ENCODE measurements around the gene TMEM95. TPM values are rescaled to one million over a fixed set of nuclear protein-coding genes. Genes with fewer than 3 reads are reported as not detected.

TMEM95 gene
- under 1 TPM in 1 of 2 experiments, not detected in 1; 0.16 TPM for total RNA-seq

GRCh38 chr17:7355053-7355452 is at the start of gene TMEM95:
TSS of gene TMEM95 (plus strand) at chr17:7355156. CDS start at chr17:7355205, 49 bp downstream.
- intact Hi-C loops (cut with DNase I, micrococcal nuclease), result loop anchor here in 1 of 2 experiments (2.0 kb wide), 1 partner anchor 206 kb away; the partner anchor contains the start of gene SENP3
- DNase-seq, result no peak
- CTCF ChIA-PET, result interaction anchor here (0.6 to 4.0 kb wide), 20 partner anchors 10 to 317 kb away, joined by 3 to 27 read pairs (median 5); partner anchors contain the start of genes ACAP1, NEURL4, SENP3 and SOX15
- Mint-ChIP-seq H3K9me3 (ENCODE audit: low read depth) (no peaks in the 10 kb centered on the region), H3K27ac (peak within 1 kb of the TSS; percentile 2), H3K27me3 (no peaks in the 10 kb centered on the region), H3K4me3 (no peak within 1 kb of the TSS), H3K4me1 (peaks cover 35% of the 10 kb centered on the region), H3K36me3 (ENCODE audit: low read depth) (peaks cover 16% of the 10 kb centered on the region)
- POLR2A ChIA-PET, result interaction anchor here (1.0 kb wide), 1 partner anchor 332 kb away, joined by 4 read pairs; the partner anchor contains the start of gene TP53
- ATAC-seq, result no peak

- ChIA-PET CTCF (no interaction called here), POLR2A (no interaction called here)
- Mint-ChIP-seq H3K27me3 (no peaks in the 10 kb centered on the region), H3K9me3 (ENCODE audit: low read depth) (no peaks in the 10 kb centered on the region), H3K27ac (peak within 1 kb of the TSS; percentile 100), H3K4me1 (peaks cover 36% of the 10 kb centered on the region), H3K4me3 (peak within 1 kb of the TSS; percentile 96), H3K36me3 (ENCODE audit: low read depth) (peaks cover 39% of the 10 kb centered on the region)
- peak; percentile 86 for ATAC-seq
- peak; percentile 100 for DNase-seq
- intact Hi-C loops (cut with DNase I, micrococcal nuclease), result loop anchor here (1.0 to 5.0 kb wide), 19 partner anchors 22 to 655 kb away; partner anchors contain the start of genes ELP5 (in 2 of the 2), NEURL4 (in 2 of the 2), POLR2A (in 2 of the 2) and C17orf100 (in 1 of the 2)
Observed at GRCh38 chr17:7306911-7307685, 47.9 kb upstream of the TMEM95 start, which contains the start of gene EIF5A. TSS of gene EIF5A (plus strand) at chr17:7307628. CDS start at chr17:7309636, 2,008 bp downstream.

GRCh38 chr17:7307686-7308624 is 47.0 kb upstream of the TMEM95 start:
- ChIA-PET CTCF (interaction anchor here (1.0 to 2.3 kb wide), 3 partner anchors 11 to 172 kb away, joined by 3 to 6 read pairs (median 4); partner anchors contain the start of gene ACAP1), POLR2A (interaction anchor here (0.6 to 1.9 kb wide), 2 partner anchors 22 to 379 kb away, joined by 3 to 9 read pairs; partner anchors contain the start of genes NEURL4 and TP53)
- no peak for ATAC-seq
- H3K36me3 Mint-ChIP-seq (ENCODE audit: low read depth), result peaks cover 47% of the 10 kb centered on the region
- H3K4me3 Mint-ChIP-seq, result peak overlapping the region; percentile 96
- H3K4me1 Mint-ChIP-seq, result peaks cover 44% of the 10 kb centered on the region
- H3K27me3 Mint-ChIP-seq, result no peaks in the 10 kb centered on the region
- peak; percentile 72 for DNase-seq
- peak overlapping the region; percentile 100 for H3K27ac Mint-ChIP-seq
- no peaks in the 10 kb centered on the region for H3K9me3 Mint-ChIP-seq (ENCODE audit: low read depth)
- intact Hi-C loops (cut with DNase I, micrococcal nuclease), result loop anchor here (1.0 to 5.0 kb wide), 22 partner anchors 21 to 656 kb away; partner anchors contain the start of genes ELP5 (in 2 of the 2), NEURL4 (in 2 of the 2), PHF23 (in 2 of the 2) and POLR2A (in 2 of the 2)

- intact Hi-C loops (cut with DNase I, micrococcal nuclease), result loop anchor here (1.0 to 5.0 kb wide), 7 partner anchors 57 to 657 kb away; partner anchors contain the start of genes C17orf100 (in 1 of the 2), CNTROB (in 1 of the 2), CTDNEP1 (in 1 of the 2) and ELP5 (in 1 of the 2)
- peak overlapping the region; percentile 94 for H3K4me3 Mint-ChIP-seq
- POLR2A ChIA-PET, result interaction anchor here (0.6 to 1.9 kb wide), 4 partner anchors 21 to 379 kb away, joined by 3 to 9 read pairs (median 3); partner anchors contain the start of genes NEURL4 and TP53
Observed at GRCh38 chr17:7308625-7309433, 46.1 kb upstream of the TMEM95 start.

GRCh38 chr17:7309628-7310027 is 45.3 kb upstream of the TMEM95 start:
- peak overlapping the region; percentile 94 for H3K27ac Mint-ChIP-seq
- ChIA-PET CTCF (interaction anchor here (0.9 to 2.3 kb wide), 4 partner anchors 13 to 270 kb away, joined by 3 to 7 read pairs (median 4); partner anchors contain the start of gene CD68), POLR2A (interaction anchor here (0.6 to 1.9 kb wide), 2 partner anchors 20 to 265 kb away, joined by 3 to 9 read pairs; partner anchors contain the start of gene NEURL4)
- intact Hi-C loops (cut with DNase I, micrococcal nuclease), result loop anchor here (2.0 to 5.0 kb wide), 5 partner anchors 57 to 657 kb away; partner anchors contain the start of genes C17orf100 (in 1 of the 2), CTDNEP1 (in 1 of the 2), ELP5 (in 1 of the 2) and MED31 (in 1 of the 2)
- ATAC-seq (no peak), DNase-seq (no peak)
- no peaks in the 10 kb centered on the region for H3K27me3 Mint-ChIP-seq
- peaks cover 59% of the 10 kb centered on the region for H3K4me1 Mint-ChIP-seq
- H3K36me3 Mint-ChIP-seq (ENCODE audit: low read depth), result peaks cover 51% of the 10 kb centered on the region
- no peaks in the 10 kb centered on the region for H3K9me3 Mint-ChIP-seq (ENCODE audit: low read depth)
- peak overlapping the region; percentile 94 for H3K4me3 Mint-ChIP-seq

More at GRCh38 chr17:7308625-7309433, 46.1 kb upstream of the TMEM95 start:
- Mint-ChIP-seq H3K9me3 (ENCODE audit: low read depth) (no peaks in the 10 kb centered on the region), H3K36me3 (ENCODE audit: low read depth) (peaks cover 51% of the 10 kb centered on the region), H3K4me1 (peaks cover 53% of the 10 kb centered on the region), H3K27ac (peak overlapping the region; percentile 94), H3K27me3 (no peaks in the 10 kb centered on the region)
- CTCF ChIA-PET, result interaction anchor here (1.0 to 2.3 kb wide), 4 partner anchors 12 to 172 kb away, joined by 3 to 7 read pairs (median 5); partner anchors contain the start of gene ACAP1
- peak; percentile 52 for ATAC-seq
- peak; percentile 87 for DNase-seq

- no peak for ATAC-seq
- intact Hi-C loops (cut with DNase I, micrococcal nuclease), result no loop called here
- Mint-ChIP-seq H3K27ac (peak overlapping the region; percentile 94), H3K4me1 (peaks cover 62% of the 10 kb centered on the region), H3K27me3 (no peaks in the 10 kb centered on the region), H3K36me3 (ENCODE audit: low read depth) (peaks cover 56% of the 10 kb centered on the region), H3K4me3 (peak overlapping the region; percentile 94), H3K9me3 (ENCODE audit: low read depth) (no peaks in the 10 kb centered on the region)
- ChIA-PET CTCF (interaction anchor here (0.8 kb wide), 1 partner anchor 14 kb away, joined by 3 read pairs; no protein-coding TSS in a partner anchor), POLR2A (no interaction called here)
- no peak for DNase-seq
Observed at GRCh38 chr17:7311110-7311705, 43.7 kb upstream of the TMEM95 start.

- Mint-ChIP-seq H3K27ac (peak overlapping the region; percentile 84), H3K4me1 (peaks cover 61% of the 10 kb centered on the region), H3K4me3 (peak overlapping the region; percentile 11), H3K9me3 (ENCODE audit: low read depth) (no peaks in the 10 kb centered on the region), H3K36me3 (ENCODE audit: low read depth) (peaks cover 57% of the 10 kb centered on the region), H3K27me3 (no peaks in the 10 kb centered on the region)
- ChIA-PET POLR2A (interaction anchor here (1.0 to 2.1 kb wide), 7 partner anchors 9 to 123 kb away, joined by 3 to 11 read pairs (median 3); partner anchors contain the start of genes ACAP1, NEURL4, SLC2A4 and TMEM102), CTCF (interaction anchor here (0.7 to 1.1 kb wide), 3 partner anchors 12 to 267 kb away, joined by 4 to 5 read pairs (median 4); no protein-coding TSS in a partner anchor)
- no peak for ATAC-seq
- DNase-seq, result no peak
- intact Hi-C loops (cut with DNase I, micrococcal nuclease), result no loop called here
Observed at GRCh38 chr17:7312432-7313087, 42.4 kb upstream of the TMEM95 start.

- ChIA-PET CTCF (interaction anchor here (0.6 to 1.4 kb wide), 6 partner anchors 11 to 268 kb away, joined by 3 to 5 read pairs (median 4); partner anchors contain the start of gene TMEM95), POLR2A (interaction anchor here (0.8 to 2.1 kb wide), 10 partner anchors 8 to 131 kb away, joined by 3 to 11 read pairs (median 3); partner anchors contain the start of genes ACAP1, NEURL4, SLC2A4 and TMEM102)
- H3K4me1 Mint-ChIP-seq, result peaks cover 61% of the 10 kb centered on the region
- DNase-seq (no peak), ATAC-seq (no peak)
- H3K27ac Mint-ChIP-seq, result peak overlapping the region; percentile 84
- H3K9me3 Mint-ChIP-seq (ENCODE audit: low read depth), result no peaks in the 10 kb centered on the region
- H3K36me3 Mint-ChIP-seq (ENCODE audit: low read depth), result peaks cover 58% of the 10 kb centered on the region
- no peaks in the 10 kb centered on the region for H3K27me3 Mint-ChIP-seq
- H3K4me3 Mint-ChIP-seq, result peak overlapping the region; percentile 77
- intact Hi-C loops (cut with DNase I, micrococcal nuclease), result no loop called here
Observed at GRCh38 chr17:7313088-7313889, 41.7 kb upstream of the TMEM95 start.

Data from activated CD4-positive, alpha-beta T cell treated with anti-CD3 and anti-CD28 coated beads for 36 hours (primary cell).